Limb (tissue), 2 donors: ENCODE measurements around the gene NHSL1.

Source experiments
- DNase-seq, 2 donors: peaks; one replicate each; pipeline ENCODE4 v3.0.0-alpha.2; 2016; ENCODE audit errors: extremely low spot score in 2 of 2

NHSL1 gene, protein sequence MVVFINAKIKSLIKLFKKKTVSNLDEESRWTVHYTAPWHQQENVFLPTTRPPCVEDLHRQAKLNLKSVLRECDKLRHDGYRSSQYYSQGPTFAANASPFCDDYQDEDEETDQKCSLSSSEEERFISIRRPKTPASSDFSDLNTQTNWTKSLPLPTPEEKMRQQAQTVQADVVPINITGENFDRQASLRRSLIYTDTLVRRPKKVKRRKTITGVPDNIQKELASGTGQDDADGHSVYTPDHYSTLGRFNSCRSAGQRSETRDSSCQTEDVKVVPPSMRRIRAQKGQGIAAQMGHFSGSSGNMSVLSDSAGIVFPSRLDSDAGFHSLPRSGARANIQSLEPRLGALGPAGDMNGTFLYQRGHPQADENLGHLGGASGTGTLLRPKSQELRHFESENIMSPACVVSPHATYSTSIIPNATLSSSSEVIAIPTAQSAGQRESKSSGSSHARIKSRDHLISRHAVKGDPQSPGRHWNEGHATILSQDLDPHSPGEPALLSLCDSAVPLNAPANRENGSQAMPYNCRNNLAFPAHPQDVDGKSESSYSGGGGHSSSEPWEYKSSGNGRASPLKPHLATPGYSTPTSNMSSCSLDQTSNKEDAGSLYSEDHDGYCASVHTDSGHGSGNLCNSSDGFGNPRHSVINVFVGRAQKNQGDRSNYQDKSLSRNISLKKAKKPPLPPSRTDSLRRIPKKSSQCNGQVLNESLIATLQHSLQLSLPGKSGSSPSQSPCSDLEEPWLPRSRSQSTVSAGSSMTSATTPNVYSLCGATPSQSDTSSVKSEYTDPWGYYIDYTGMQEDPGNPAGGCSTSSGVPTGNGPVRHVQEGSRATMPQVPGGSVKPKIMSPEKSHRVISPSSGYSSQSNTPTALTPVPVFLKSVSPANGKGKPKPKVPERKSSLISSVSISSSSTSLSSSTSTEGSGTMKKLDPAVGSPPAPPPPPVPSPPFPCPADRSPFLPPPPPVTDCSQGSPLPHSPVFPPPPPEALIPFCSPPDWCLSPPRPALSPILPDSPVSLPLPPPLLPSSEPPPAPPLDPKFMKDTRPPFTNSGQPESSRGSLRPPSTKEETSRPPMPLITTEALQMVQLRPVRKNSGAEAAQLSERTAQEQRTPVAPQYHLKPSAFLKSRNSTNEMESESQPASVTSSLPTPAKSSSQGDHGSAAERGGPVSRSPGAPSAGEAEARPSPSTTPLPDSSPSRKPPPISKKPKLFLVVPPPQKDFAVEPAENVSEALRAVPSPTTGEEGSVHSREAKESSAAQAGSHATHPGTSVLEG (N-terminal part only)

DNA sequence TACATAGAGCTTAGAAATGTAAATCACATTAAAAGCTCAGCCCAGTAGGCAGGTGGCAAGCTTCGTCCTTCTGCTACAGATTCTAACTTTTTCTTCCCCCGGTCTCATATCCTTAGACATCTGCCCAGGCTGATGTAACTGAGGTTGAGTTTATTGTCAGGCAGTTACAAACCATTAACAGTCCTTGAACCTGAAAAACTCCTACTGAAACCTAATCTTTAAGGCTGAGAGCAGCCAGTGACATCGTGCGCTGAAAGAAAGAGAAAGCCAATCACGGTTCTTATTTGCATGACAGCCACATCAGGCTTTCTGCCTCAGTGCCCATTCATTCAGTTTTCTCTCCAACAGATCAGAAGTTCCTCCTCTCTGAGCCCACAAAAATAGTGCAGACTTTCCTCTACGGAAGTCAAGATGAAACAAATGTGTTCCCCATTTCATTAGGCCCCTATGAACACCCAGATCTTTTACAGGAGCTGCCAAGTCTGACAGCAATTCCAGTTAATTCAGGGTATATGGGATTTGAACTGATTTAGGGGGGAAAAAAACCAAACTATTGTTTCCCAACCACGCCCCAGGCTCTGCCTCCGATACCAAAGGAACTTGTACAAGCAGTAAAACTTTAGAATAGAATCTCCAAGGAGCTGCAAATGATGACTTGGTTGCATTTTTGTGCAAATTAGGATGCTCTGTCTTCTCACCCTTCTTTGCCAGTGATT is at the start of gene NHSL1:
TSS of gene NHSL1 (minus strand) at position 192 of the 716 bp plus-strand sequence. CDS start 204 bp downstream, outside the sequence.
- DNase-seq: no peak

DNA sequence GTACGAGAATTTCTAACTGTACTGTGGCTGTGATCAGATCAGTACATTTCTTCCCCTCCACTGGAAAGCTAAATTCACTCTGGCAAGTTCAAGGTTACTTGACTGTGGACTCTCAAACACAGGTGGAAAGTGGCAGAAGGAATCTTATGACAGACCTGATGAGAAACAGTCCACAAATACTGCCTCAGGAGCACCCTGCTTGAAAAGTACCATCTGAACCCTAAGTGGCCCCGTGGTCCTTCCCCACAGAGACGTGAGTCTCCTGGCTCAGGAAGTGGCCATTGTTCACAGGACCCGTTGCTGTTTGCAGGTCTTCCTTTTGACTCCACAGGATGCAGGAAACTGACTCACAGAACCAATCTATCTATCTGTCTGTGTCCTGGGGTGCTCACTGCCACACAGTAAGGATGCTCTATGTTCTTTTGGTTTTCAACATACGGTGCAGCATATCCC is 47.5 kb upstream of the NHSL1 start:
- no peak for DNase-seq

DNA sequence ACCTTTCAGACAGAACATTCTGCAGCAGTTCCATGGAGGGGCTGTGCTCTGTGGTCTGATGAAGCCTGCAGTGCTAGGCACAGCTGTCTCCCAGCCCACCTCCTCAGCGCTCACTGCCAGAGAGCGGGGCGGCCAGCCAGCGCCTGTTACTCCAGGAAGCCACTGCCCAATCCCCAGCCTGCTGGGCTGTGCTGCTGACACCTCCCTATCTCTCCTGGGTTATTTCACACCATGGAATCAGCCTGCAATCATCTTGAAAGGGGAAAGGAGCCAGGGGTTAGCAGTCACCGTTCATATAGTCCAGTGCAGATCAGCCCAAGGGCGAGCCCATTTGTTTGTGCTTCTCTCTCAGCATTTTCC is 46.3 kb upstream of the NHSL1 start:
- peak; percentile 66 to 78 for DNase-seq

DNA sequence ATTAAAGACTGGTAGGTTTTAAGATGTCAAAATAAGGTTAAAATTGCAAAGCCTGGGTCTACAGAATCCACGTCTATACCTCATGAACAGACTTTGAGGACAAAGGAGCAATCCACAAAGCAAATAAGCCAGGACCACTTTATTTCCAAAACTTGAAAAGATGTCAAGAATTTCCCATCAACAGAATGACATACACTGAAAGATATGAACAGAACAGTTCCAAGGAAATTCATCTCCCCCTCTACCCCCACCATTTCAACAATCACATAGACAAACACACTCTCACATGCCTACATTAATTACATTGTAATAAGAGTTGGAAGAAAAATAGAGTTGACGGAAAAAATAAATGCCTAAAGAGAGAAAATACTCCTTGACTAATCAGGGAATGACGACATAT is 45.2 kb upstream of the NHSL1 start:
- DNase-seq: no peak

DNA sequence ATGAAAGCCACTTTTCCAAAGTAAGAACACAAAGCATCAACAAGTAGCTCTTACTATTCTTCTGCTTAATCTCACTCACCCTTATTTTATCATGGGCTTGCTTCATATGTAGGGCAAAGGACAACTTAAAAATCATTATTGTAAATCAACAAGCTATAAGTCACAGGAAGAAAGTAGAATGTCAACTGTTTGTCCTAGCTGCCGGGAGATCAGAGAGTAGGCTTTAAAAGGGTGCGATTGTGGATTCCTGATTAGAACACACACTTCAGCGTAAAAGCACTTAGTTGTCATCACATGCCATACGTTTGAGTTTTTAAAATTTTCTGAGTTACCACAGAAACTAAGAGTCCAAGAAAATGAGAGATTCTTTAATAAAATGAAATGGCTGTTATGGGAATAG is 44.4 kb upstream of the NHSL1 start:
- no peak for DNase-seq

DNA sequence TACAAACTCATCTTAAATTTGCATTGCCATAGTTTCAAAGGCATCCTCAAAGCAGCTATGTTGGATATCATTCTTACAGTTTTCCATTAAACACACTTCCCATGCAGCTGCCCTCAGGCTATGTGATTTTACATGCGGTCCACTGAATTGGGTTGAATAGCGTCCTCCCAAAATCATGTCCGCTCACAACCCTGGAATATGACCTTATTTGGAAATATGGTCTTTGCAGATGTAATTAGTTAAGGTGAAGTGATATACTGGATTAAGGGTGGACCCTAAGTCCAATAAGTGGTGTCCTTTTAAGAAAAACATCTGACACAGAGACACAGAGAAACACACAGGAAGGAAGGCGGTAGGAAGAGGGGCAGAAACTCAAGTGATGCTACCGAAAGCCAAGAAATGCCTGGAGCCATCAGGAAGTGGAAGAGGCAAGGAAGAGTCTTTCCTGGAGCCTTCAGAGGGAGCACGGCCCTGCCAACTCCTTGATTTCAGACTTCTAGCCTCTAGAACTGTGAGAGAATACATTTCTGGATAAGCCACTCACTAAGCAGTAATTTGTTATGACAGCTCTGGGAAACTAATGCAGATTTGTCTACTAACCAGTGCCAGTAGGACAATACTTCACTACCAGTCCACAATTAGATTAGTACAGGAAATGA is 42.7 kb upstream of the NHSL1 start:
- DNase-seq: no peak

DNA sequence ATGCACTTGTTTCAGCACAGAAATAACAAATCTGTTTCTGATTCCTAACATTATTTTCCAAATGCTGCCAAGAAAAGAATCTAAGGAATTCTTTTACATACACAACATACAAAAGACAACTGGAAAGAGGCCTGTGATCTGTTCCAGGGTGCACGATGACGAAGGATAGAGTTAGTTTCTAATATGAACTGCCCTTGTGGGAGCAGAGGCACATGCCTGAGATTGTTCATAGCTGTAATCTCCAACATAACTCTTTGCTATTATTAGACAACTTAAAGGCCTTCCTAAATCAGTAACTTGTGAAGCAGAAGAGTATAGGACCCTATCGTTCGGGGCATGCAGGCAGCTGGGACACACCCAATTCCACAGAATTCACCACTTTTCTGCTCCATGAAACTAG is 41.2 kb upstream of the NHSL1 start:
- peak in 1 of 2 donors; percentile 74 for DNase-seq

DNA sequence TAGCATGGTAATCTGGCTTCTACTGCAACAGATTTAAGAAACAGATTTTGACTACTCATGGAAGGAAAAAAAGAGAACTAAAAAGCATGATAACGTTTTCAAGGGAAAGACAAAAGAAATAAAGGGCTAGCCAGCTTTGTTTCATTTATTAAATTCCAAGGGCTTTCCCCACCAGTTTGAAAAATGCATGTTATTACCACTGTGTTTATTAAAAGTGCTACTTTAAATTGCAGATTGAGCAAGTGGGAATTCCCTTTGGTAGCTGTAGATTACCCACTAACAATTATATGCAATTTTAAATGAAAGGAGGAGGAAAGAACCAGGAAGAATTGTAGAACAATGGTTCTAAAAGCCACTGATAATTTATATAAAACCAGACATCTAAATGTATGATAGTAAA is 40.6 kb upstream of the NHSL1 start:
- no peak for DNase-seq

DNA sequence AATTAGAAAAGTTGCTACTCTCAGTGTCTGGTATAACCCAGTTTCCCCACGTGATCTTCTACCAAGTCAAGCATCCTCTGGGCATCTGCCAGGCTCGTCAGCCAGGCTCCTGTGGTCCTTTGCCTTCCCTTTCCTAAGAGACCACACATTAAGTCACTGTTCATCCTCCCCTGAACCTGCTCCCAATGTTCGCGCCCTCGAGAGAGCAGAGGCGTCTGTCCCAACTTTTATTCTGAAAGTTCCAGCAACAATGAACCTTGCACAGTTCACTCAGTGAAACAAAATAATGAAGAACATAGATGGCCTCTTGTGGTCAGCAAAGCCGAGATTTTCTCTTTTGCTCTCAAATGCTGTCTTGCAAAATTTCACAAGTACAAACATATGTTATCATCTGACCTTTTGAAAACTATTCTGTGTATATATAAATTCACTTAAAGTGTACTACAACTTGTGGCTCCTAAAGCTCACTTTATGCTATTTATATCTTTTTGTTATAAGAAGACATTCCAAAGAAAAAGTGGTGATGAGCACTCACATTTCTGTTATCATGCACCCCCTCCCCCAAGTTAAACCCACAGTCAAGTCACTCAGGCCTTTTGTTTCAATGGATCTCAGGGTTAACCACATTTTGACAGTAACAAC is 39.2 kb upstream of the NHSL1 start:
- DNase-seq: no peak

DNA sequence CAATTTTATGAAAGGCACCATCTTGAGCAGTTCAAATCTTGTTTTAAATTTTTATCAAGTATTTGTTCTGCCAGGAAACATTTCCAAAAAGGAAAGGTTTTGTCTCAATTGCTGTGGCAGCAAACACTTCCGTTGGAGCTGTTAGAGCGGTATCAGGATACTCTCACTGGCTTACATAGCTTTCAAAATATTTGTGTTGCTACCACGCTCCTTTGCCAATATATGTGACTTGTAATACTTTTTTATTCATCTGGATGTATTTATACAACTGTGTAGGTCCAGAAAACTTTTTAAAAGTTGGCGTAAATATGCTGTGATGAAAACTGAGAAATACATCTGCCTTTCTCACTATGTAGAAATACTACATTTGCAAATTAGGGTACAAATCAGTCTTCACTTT is 37.8 kb upstream of the NHSL1 start:
- DNase-seq: peak in 1 of 2 donors; percentile 85

DNA sequence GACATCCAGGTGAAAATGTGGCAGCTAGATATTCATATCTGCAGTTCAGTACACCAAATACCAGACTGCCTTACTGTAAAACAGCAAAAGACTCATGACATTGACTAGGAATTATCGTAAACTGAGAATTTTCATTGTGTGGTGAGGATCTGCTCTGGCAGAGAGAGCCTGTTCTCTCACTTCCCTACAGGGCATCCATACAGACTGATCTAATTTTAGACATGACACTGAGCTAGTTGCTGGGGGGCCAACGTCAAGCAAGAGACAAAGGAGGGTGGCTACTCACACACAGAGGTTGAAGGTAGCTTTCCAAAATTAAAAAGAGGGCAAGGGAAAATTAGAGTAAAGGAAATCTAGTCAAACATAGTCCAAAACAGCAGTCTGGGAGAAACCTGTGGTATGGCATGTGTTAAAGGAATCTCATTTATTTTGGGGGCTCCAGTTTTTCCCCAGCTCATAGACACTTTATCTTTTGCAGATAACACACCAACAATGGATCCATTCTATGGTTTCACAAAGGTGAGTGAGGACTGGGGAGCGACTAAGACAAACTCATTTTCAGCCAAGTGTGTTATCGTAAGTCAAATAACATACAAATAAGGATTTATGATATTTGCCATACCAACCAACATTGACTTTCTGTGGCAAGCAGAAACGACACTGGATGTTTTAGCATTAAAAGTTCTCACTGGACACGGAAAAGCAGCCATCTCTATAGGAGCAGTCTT is 36.6 kb upstream of the NHSL1 start:
- no peak for DNase-seq

DNA sequence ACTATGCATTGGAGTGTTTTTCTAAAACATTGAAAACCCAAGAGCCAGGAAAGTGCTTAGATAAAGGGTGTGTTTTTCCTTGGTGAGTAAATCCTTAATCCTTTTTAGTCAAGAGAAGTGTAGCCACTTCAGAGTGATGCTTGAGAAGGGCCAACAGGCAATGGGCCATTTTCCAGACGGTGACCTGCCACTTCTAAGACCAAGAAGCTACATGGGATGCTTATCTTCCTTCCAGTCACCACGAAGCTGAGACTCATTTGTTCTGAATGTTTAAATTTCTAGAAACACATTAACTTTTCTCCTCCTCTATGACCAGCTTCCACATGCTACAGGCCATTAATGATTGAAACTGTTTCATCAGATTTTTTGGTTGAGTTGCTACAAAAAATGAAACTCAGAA is 34.4 kb upstream of the NHSL1 start:
- DNase-seq: no peak

DNA sequence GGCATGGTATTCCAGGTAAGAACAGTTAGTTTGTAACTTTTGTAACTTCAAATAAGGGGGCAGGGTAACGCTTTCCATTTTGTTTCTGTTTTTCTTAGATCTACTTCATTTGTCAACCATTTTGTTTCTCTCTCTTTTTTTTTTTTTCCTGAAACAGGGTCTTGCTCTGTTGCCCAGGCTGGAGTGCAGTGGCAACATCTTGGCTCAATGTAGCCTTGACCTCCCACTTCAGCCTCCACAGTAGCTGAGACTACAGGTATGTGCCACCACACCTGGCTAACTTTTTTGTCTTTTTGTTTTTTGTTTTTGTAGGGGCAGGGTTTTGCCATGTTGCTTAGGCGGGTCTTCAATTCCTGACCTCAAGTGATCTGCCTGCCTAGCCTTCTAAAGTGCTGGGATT is 32.1 kb upstream of the NHSL1 start:
- no peak for DNase-seq

DNA sequence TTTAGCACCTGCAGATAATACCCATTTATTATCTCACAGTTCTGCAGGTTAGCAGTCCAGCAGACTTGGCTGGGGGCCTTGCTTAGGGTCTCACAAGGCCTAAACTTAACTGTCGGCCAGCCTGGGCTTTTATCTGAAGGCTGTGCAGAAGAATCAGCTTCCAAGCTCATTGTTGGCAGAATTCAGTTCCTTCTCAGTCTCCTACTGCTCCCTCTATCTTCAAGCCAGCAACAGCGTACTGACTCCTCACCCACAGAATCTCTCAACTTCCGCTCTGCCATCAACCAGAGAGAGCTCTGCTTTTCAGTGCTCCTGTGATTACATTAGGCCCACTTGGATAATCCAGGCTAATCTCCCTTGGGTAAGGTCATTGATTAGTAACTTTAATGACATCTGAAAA is 30.2 kb upstream of the NHSL1 start:
- no peak for DNase-seq

DNA sequence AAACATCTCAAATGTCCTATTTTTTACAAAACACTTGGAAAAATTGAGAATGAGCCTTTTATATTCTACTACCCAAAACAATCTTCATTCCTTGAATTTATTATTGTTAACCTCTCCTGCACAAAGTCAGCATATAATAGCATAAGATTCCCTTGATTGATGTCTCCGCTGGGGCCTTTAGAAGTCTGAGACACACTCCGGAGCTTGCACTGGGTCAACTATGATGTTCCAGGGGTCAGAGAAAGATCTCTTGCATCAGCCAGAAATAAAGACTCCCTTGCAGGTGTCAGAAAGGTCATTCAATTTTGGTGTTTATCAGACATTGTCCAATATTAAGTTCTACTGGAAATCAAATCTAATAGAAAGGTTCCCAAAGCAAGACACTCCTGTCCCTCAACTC is 29.7 kb upstream of the NHSL1 start:
- DNase-seq: no peak

DNA sequence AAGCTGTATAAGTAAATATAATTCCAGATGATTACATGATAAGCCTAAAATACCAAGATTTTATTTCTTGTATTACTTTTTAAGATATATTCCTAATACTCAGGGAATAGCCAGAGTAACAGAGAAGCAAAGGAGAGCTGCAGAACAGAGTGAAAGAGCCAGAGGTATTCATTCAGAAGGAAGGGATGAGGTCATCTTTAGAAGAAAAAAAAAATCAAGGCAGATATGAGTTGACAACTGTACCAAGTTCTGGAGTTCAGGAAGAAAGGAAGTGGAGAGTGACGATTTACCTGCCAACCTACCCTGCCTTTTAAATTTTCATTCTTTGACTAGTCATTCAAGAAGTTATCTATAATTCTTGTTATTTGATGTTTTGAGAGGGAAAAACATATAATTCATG is 28.8 kb upstream of the NHSL1 start:
- no peak for DNase-seq

DNA sequence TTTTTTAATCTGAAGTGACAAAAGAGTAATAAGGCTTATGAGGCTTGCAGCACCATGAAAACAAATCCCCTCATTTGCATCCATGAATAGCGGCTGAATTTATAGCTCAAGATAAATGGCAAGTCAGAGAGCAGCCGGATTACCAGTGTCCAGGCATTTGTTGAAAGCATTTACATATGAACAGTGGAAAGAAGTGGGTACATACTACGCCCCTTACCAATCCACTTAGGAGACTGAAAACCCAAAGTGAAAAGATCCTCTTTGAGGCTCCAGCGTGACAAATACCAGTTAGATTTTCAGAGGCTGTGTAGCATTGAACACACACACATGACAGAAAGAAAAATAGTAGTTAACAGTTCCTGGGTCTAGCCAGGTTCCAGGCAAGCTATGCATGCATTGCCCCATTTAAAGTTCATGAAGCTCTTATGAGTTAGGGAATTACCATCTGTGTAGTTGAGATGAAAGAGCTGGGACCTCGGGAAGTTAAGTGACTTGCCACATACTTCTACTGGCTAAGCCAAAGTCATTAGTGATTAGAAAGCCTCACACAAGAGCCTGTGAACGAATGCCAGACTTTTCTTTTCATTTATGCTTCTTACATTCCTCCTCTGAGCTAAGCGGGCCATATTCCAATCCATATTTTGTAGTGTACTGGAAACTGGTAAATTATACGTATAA is 28.3 kb upstream of the NHSL1 start:
- no peak for DNase-seq

DNA sequence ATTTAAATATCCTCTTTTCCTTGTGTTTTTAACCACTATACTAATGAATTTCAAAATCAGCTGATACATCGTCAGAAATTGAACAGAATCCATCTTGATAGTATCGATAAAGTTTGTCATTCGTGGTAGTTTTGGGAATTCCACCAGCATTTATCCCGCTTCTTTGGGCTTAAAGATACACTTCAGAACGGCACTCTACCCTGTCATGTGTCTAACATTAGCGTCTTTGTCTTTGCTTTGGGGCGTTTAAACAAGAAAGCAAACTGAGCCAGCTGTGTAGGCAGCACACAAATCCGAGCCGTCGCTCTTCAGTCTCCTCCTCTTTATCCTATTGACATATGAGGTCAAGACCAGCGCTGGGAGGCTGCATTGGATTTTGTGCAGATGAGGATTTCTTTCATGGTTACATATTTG is 27.5 kb upstream of the NHSL1 start:
- no peak for DNase-seq

DNA sequence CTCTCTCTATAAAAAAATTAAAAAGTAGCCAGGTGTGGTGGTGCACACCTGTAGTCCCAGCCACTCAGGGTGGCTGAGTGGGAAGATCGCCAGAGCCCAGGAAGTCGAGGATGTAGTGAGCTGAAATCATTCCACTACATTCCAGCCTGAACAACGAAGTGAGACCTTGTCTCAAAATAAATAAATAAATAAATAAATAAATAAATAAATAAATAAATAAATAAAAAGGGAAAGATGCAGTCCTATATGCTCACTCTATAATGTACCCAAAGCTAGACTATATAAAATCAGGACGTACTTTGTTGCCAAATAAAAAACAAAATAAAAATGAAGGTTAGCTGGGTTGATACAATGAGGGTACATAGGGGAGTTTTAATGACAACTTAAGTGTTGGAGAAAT is 26.1 kb upstream of the NHSL1 start:
- DNase-seq: no peak
